Hepatocyte (in vitro differentiated cells): ENCODE measurements around the gene PCCB. TPM values are rescaled to one million over a fixed set of nuclear protein-coding genes. Genes with fewer than 3 reads are reported as not detected.

Experiments
- DNase-seq: peaks from one replicate; pipeline ENCODE4 v3.0.0-alpha.2; 2016; ENCODE audit warnings: low spot score
- H2AFZ ChIP-seq: fragments of 200-600 bp; sonication (generic); 2 replicates; pipeline ENCODE4 v1.6.0; 2016; ENCODE audit warnings: antibody characterized with exemption, mild to moderate bottlenecking
- H3K27ac ChIP-seq: fragments of 200-600 bp; sonication (generic); 2 replicates; pipeline ENCODE4 v1.5.1; 2016; ENCODE audit warnings: mild to moderate bottlenecking
- H3K27me3 ChIP-seq: fragments of 200-600 bp; sonication (generic); 2 replicates; pipeline ENCODE4 v1.6.1; 2016
- H3K36me3 ChIP-seq: fragments of 200-600 bp; sonication (generic); replicated peaks from 2 replicates; pipeline ENCODE4 v1.5.1; 2016; ENCODE audit warnings: low read depth; ENCODE audit not compliant: insufficient read depth
- H3K4me1 ChIP-seq: fragments of 200-600 bp; sonication (generic); 2 replicates; pipeline ENCODE4 v1.5.1; 2016; ENCODE audit warnings: mild to moderate bottlenecking, moderate library complexity; ENCODE audit not compliant: insufficient read depth
- H3K4me2 ChIP-seq: fragments of 200-600 bp; sonication (generic); 2 replicates; pipeline ENCODE4 v1.6.0; 2016
- H3K4me3 ChIP-seq: fragments of 200-600 bp; sonication (generic); 2 replicates; pipeline ENCODE4 v1.5.1; 2016; ENCODE audit warnings: mild to moderate bottlenecking
- H3K79me2 ChIP-seq: fragments of 200-600 bp; sonication (generic); 2 replicates; pipeline ENCODE4 v1.6.0; 2017; ENCODE audit warnings: mild to moderate bottlenecking
- H3K9me2 ChIP-seq: fragments of 200-600 bp; sonication (generic); replicated peaks from 2 replicates; pipeline ENCODE4 v1.6.0; 2017; ENCODE audit warnings: mild to moderate bottlenecking; ENCODE audit not compliant: insufficient read depth
- H3K9me3 ChIP-seq: fragments of 200-600 bp; sonication (generic); 2 replicates; pipeline ENCODE4 v1.5.1; 2016; ENCODE audit warnings: low read depth, mild to moderate bottlenecking
- H4K20me1 ChIP-seq: fragments of 200-600 bp; sonication (generic); 2 replicates; pipeline ENCODE4 v1.6.0; 2016; ENCODE audit warnings: mild to moderate bottlenecking; ENCODE audit not compliant: insufficient read depth, poor library complexity, severe bottlenecking
- CTCF ChIP-seq: fragments of 200-600 bp; sonication (generic); IDR thresholded peaks from 2 replicates; pipeline ENCODE4 v1.5.1; 2016; ENCODE audit warnings: antibody characterized with exemption, mild to moderate bottlenecking; ENCODE audit not compliant: poor library complexity
- EZH2 ChIP-seq: fragments of 200-600 bp; sonication (generic); IDR thresholded peaks from 2 replicates; pipeline ENCODE4 v1.6.1; 2016; ENCODE audit warnings: antibody characterized with exemption, mild to moderate bottlenecking, borderline replicate concordance
- EZH2phosphoT487 ChIP-seq: fragments of 200-600 bp; sonication (generic); IDR thresholded peaks from one replicate; pipeline ENCODE4 v1.6.1; 2018; ENCODE audit warnings: antibody characterized with exemption, mild to moderate bottlenecking, low read depth, moderate library complexity; ENCODE audit not compliant: unreplicated experiment, severe bottlenecking
- WGBS: methylation state at CpG from one replicate; pipeline ENCODE4 v1.1.6; 2016; ENCODE audit warnings: low lambda C conversion rate; ENCODE audit errors: missing lambda C conversion rate; 5-methylcytosine and 5-hydroxymethylcytosine counted together
- polyA plus RNA-seq: library from polyadenylated mRNA; unstranded; fragments of >200 nt; fragmentation: Nextera tagmentation; extraction: Ambion mirVana; gene quantifications from 2 replicates; pipeline ENCODE4 v1.2.1, GENCODE V29; 2016
- total RNA-seq: library from RNA; depleted of rRNA; stranded (reverse); fragments of >200 nt; gene quantifications from 2 replicates; pipeline ENCODE4 v1.2.3, GENCODE V29; 2014

PCCB gene
- total and polyA plus RNA-seq, 2 experiments from 2014 or later: 32.0 to 52.7 TPM

- peaks cover 4% of the 10 kb centered on the region for H3K9me3 ChIP-seq
- TF ChIP-seq EZH2 (no peak), CTCF (no peak), EZH2phosphoT487 (no peak)
- H2AFZ ChIP-seq: no peak overlapping the region
- H3K9me2 ChIP-seq: no peaks in the 10 kb centered on the region
- DNase-seq: no peak
- no peak overlapping the region for H3K4me2 ChIP-seq
- WGBS: 100% methylated on average over 5 of the region's 5 CpGs
- H3K27me3 ChIP-seq: no peaks in the 10 kb centered on the region
- H3K4me1 ChIP-seq: no peaks in the 10 kb centered on the region
- H3K79me2 ChIP-seq: no peaks in the 10 kb centered on the region
- H3K27ac ChIP-seq: no peak overlapping the region
- no peak overlapping the region for H3K4me3 ChIP-seq
- no peaks in the 10 kb centered on the region for H4K20me1 ChIP-seq
- H3K36me3 ChIP-seq: no peaks in the 10 kb centered on the region
These were observed 76.2 kb downstream of the PCCB start for GRCh38 chr3:136326316-136326715.

GRCh38 chr3:136327671-136328070 lies 77.5 kb downstream of the PCCB start:
- no peak for TF ChIP-seq EZH2
- no peak for TF ChIP-seq EZH2phosphoT487
- no peak for TF ChIP-seq CTCF
- Histone ChIP-seq H3K27me3 (no peaks in the 10 kb centered on the region), H4K20me1 (no peaks in the 10 kb centered on the region), H2AFZ (no peak overlapping the region), H3K27ac (no peak overlapping the region), H3K36me3 (no peaks in the 10 kb centered on the region), H3K4me1 (no peaks in the 10 kb centered on the region), H3K4me2 (no peak overlapping the region), H3K79me2 (no peaks in the 10 kb centered on the region), H3K4me3 (no peak overlapping the region), H3K9me3 (no peaks in the 10 kb centered on the region), H3K9me2 (no peaks in the 10 kb centered on the region)
- no peak for DNase-seq
- WGBS: 100% methylated on average over 5 of the region's 5 CpGs

GRCh38 chr3:136329593-136329992 lies 79.5 kb downstream of the PCCB start:
- Histone ChIP-seq H3K36me3 (no peaks in the 10 kb centered on the region), H3K9me3 (no peaks in the 10 kb centered on the region), H3K4me2 (no peak overlapping the region), H3K4me1 (no peaks in the 10 kb centered on the region), H3K9me2 (no peaks in the 10 kb centered on the region), H3K4me3 (no peak overlapping the region), H4K20me1 (no peaks in the 10 kb centered on the region), H3K27me3 (no peaks in the 10 kb centered on the region), H2AFZ (no peak overlapping the region), H3K27ac (no peak overlapping the region), H3K79me2 (no peaks in the 10 kb centered on the region)
- DNase-seq: no peak
- WGBS: 87% methylated on average over 5 of the region's 5 CpGs
- TF ChIP-seq CTCF (no peak), EZH2phosphoT487 (no peak), EZH2 (no peak)

- no peaks in the 10 kb centered on the region for H3K79me2 ChIP-seq
- no peak overlapping the region for H3K27ac ChIP-seq
- no peak overlapping the region for H2AFZ ChIP-seq
- no peak overlapping the region for H3K4me2 ChIP-seq
- H3K9me2 ChIP-seq: no peaks in the 10 kb centered on the region
- no peaks in the 10 kb centered on the region for H3K36me3 ChIP-seq
- 89% methylated on average over 5 of the region's 5 CpGs for WGBS
- no peaks in the 10 kb centered on the region for H4K20me1 ChIP-seq
- TF ChIP-seq CTCF (no peak), EZH2 (no peak), EZH2phosphoT487 (no peak)
- no peaks in the 10 kb centered on the region for H3K27me3 ChIP-seq
- H3K4me3 ChIP-seq: no peak overlapping the region
- no peaks in the 10 kb centered on the region for H3K9me3 ChIP-seq
- DNase-seq: no peak
- no peaks in the 10 kb centered on the region for H3K4me1 ChIP-seq
These were observed 80.8 kb downstream of the PCCB start for GRCh38 chr3:136330900-136331299.
